Psoas muscle (tissue), 8 donors: Measurements from ENCODE around the gene TRIM8. TPM values are rescaled to one million over a fixed set of nuclear protein-coding genes. Genes with fewer than 3 reads are reported as not detected.

Experiments used
- ATAC-seq, 4 donors: fragments of 200-7000 bp; cut with Tn5 transposase; one replicate each; pipeline ENCODE4 v1.9.1; 2020; ENCODE audit warnings: moderate library complexity in 3 of 4, mild to moderate bottlenecking in 2 of 4
- DNase-seq, 2 donors: peaks; one replicate each; pipeline ENCODE4 v3.0.0-alpha.2; 2020
- H3K27ac ChIP-seq: fragments of 200-600 bp; one replicate; pipeline ENCODE4 v1.8.0; 2022
- H3K27me3 ChIP-seq, 3 donors: fragments of 200-600 bp in 1 of 3; one replicate each; pipeline versions ENCODE4 v1.6.1 to v1.8.0; 2013 to 2022; ENCODE audit warnings: low read length in 2 of 3, mild to moderate bottlenecking in 2 of 3, moderate library complexity in 1 of 3; ENCODE audit not compliant: insufficient read depth in 3 of 3
- H3K36me3 ChIP-seq, 2 donors: fragments of 200-600 bp in 1 of 2; one replicate each; pipeline versions ENCODE4 v1.6.1 to v1.8.0; 2013 to 2022; ENCODE audit warnings: low read depth in 1 of 2, mild to moderate bottlenecking in 1 of 2, moderate library complexity in 1 of 2; ENCODE audit not compliant: insufficient read depth in 1 of 2
- H3K4me1 ChIP-seq: fragments of 200-600 bp; one replicate; pipeline ENCODE4 v1.8.0; 2022
- H3K4me3 ChIP-seq: fragments of 200-600 bp; one replicate; pipeline ENCODE4 v1.8.0; 2022; ENCODE audit warnings: mild to moderate bottlenecking
- H3K9me3 ChIP-seq: fragments of 200-600 bp; one replicate; pipeline ENCODE4 v1.8.0; 2022
- CTCF ChIP-seq: fragments of 200-600 bp; IDR thresholded peaks from one replicate; pipeline ENCODE4 v1.8.0; 2022; ENCODE audit warnings: antibody characterized with exemption
- WGBS, 3 donors: extraction: QIAGEN DNeasy Blood & Tissue Kit; methylation state at CpG; one replicate each; pipeline versions ENCODE4 v1.1.6 to v1.1.7; 2013; 5-methylcytosine and 5-hydroxymethylcytosine counted together
- intact Hi-C, 2 donors: fragments of 100-400 bp; cut with DNase I; formaldehyde crosslinking; loops; one replicate each; pipeline versions ENCODE4 v1.11.0 to v1.14.2; 2022
- polyA plus RNA-seq, 3 donors: library from polyadenylated mRNA; stranded (reverse); fragments of 200-250 nt; gene quantifications; one replicate each; pipeline ENCODE4 v1.2.3, GENCODE V29; 2013
- total RNA-seq, 4 donors: library from RNA; stranded (reverse); fragmentation: NEBNext Ultra II Directional in 2 of 4; extraction: Animal tissue kit (Norgen Biotek cat#: 25700) in 2 of 4; gene quantifications; one replicate each; pipeline versions ENCODE4 v1.2.1 to v1.2.4, GENCODE V29; 2021 to 2023
- donor health status: healthy with polysubstance abuse.
- donor health status: DM: no; HTN: no; CAD: no; lungs with moderate emphysema.
- donor health status: Bipolar disorder and iron deficiency.
- donor health status: healthy.
- donor health status: DM: yes; HTN: yes; CAD: no.
- donor health status: DM: no; HTN: no; CAD: no.
- donor health status: DM: no; HTN: no; CAD: no.
- donor health status: DM: yes; HTN: yes; CAD: no.

TRIM8 gene
- total and polyA plus RNA-seq, 7 donors, result 57.6 to 166 (median 97.2) TPM

- H3K9me3 ChIP-seq, result no peaks in the 10 kb centered on the region
- peak; percentile 76 to 93 for DNase-seq
- H3K4me1 ChIP-seq, result peaks cover 75% of the 10 kb centered on the region
- no peak overlapping the region for H3K4me3 ChIP-seq
- intact Hi-C loops, result no loop called here
- TF ChIP-seq CTCF, result no peak
- peak overlapping the region; percentile 82 for H3K27ac ChIP-seq
- ATAC-seq, result peak; percentile 65 to 84 (median 74)
- whole genome bisulfite sequencing, 3 donors, result 9 to 22% (median 15%) methylated on average over 1 of the region's 1 CpG
- H3K36me3 ChIP-seq, result peaks cover 0 to 19% of the 10 kb centered on the region in 2 donors
- no peaks in the 10 kb centered on the region for H3K27me3 ChIP-seq
These were observed 28.1 kb upstream of the TRIM8 start for GRCh38 chr10:102616066-102616770.

GRCh38 chr10:102617041-102617440 is 27.2 kb upstream of the TRIM8 start:
- no peak for TF ChIP-seq CTCF
- no peak for DNase-seq
- Histone ChIP-seq H3K36me3 (peaks cover 0 to 19% of the 10 kb centered on the region in 2 donors), H3K9me3 (no peaks in the 10 kb centered on the region), H3K27me3 (no peaks in the 10 kb centered on the region), H3K27ac (peak overlapping the region; percentile 82), H3K4me1 (peaks cover 76% of the 10 kb centered on the region), H3K4me3 (no peak overlapping the region)
- no peak for ATAC-seq
- intact Hi-C loops, result no loop called here
- WGBS, 3 donors, result 88 to 95% (median 90%) methylated on average over 9 of the region's 9 CpGs

- Histone ChIP-seq H3K9me3 (no peaks in the 10 kb centered on the region), H3K4me1 (peaks cover 78% of the 10 kb centered on the region), H3K4me3 (no peak overlapping the region), H3K36me3 (peaks cover 0 to 19% of the 10 kb centered on the region in 2 donors), H3K27ac (peak overlapping the region; percentile 24), H3K27me3 (no peaks in the 10 kb centered on the region)
- DNase-seq (no peak), ATAC-seq (no peak)
- WGBS, 3 donors, result 67 to 84% (median 74%) methylated on average over 8 of the region's 8 CpGs
- intact Hi-C loops, result no loop called here
- no peak for TF ChIP-seq CTCF
These were observed 26.5 kb upstream of the TRIM8 start for GRCh38 chr10:102617816-102618215.

- TF ChIP-seq CTCF, result no peak
- peak overlapping the region; percentile 69 for H3K27ac ChIP-seq
- intact Hi-C loops, result no loop called here
- ATAC-seq (no peak), DNase-seq (peak in 1 of 2 donors; percentile 51)
- no peak overlapping the region for H3K4me3 ChIP-seq
- H3K4me1 ChIP-seq, result peaks cover 69% of the 10 kb centered on the region
- H3K36me3 ChIP-seq, result peaks cover 0 to 19% of the 10 kb centered on the region in 2 donors
- H3K27me3 ChIP-seq, result no peaks in the 10 kb centered on the region
- H3K9me3 ChIP-seq, result no peaks in the 10 kb centered on the region
- WGBS, 3 donors, result 60 to 69% (median 65%) methylated on average over 14 of the region's 14 CpGs
These were observed 24.8 kb upstream of the TRIM8 start for GRCh38 chr10:102619281-102619981.
